Measurements from ENCODE around the gene EEF1AKMT2. TPM values are rescaled to one million over a fixed set of nuclear protein-coding genes. Genes with fewer than 3 reads are reported as not detected.

Gene EEF1AKMT2
- polyA plus RNA-seq, 1 of the 3 experiments (the other 2 are of a cell fraction), result 14.0 TPM

DNA sequence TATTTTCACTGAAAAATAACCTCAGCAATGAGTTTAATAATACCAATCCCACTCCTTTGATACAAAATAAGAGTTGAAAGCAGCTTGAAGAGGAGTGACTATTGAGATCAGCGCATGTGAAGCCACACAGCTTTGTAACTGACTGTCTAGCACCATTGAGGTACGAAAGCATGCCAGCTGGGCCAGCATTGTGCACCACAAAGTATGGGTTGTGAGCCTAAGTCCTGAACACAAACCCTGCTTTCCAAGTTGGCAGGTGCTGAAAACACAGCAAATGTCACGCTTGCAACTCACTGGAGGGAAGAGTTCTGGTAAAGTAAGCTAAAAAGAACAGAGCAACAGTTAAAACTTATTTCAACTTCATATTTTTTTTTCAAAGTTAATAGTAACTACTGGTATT, 43.5 kb downstream of the EEF1AKMT2 start:
- H3K27me3 ChIP-seq (ENCODE audit: insufficient read depth), result no peaks in the 10 kb centered on the region
- peaks cover 9 to 14% of the 10 kb centered on the region in 2 experiments for H3K36me3 ChIP-seq (replicated peaks in 1 of 2; ENCODE audit: control insufficient read depth in 1 of 2, insufficient read depth in 2 of 2, low read length in 1 of 2)

GRCh38 chr10:124747745-124748144, 43.9 kb downstream of the EEF1AKMT2 start:
- Histone ChIP-seq H4K20me1 (ENCODE audit: insufficient read depth) (no peaks in the 10 kb centered on the region), H3K4me3 (ENCODE audit: low read depth in 2 of 2, low read length in 1 of 2) (no peak overlapping the region), H3K4me1 (ENCODE audit: control insufficient read depth in 1 of 2, insufficient read depth in 2 of 2, low read depth in 1 of 2, low read length in 1 of 2) (peaks cover 2 to 4% of the 10 kb centered on the region in 2 experiments; a peak in 2 of 4 replicates), H3K9me2 (no peaks in the 10 kb centered on the region), H3F3A (replicated peaks; ENCODE audit: insufficient read depth) (peaks cover 13% of the 10 kb centered on the region), H3K27me3 (ENCODE audit: insufficient read depth) (no peaks in the 10 kb centered on the region), H3K9ac (no peak overlapping the region), H3K36me3 (replicated peaks in 1 of 2; ENCODE audit: control insufficient read depth in 1 of 2, insufficient read depth in 2 of 2, low read length in 1 of 2) (peaks cover 9 to 14% of the 10 kb centered on the region in 2 experiments), H2AFZ (ENCODE audit: low read depth) (no peak overlapping the region), H3K4me2 (no peak overlapping the region), H3K79me2 (ENCODE audit: insufficient read depth) (no peaks in the 10 kb centered on the region; the same call in 1 of the 2 replicates), H3K27ac (ENCODE audit: low read depth in 2 of 2, low read length in 1 of 2) (no peak overlapping the region), H3K9me3 (no peaks in the 10 kb centered on the region)
- ChIA-PET POLR2A (no interaction called here), CTCF (interaction anchor here (1.1 to 6.5 kb wide), 6 partner anchors 8 to 301 kb away, joined by 3 to 105 read pairs (median 20); no protein-coding TSS in a partner anchor)
- DNase-seq, result no peak
- TF ChIP-seq CHD2 (IDR thresholded peaks at IDR 0.05; ENCODE audit: low read length, partially characterized antibody), result no peak
- TF ChIP-seq POLR2AphosphoS5 (IDR thresholded peaks at IDR 0.05; ENCODE audit: low read depth, low read length), result no peak
- no peak for TF ChIP-seq FOXM1 (IDR thresholded peaks at IDR 0.05; ENCODE audit: low read depth)
- TF ChIP-seq RFX5 (IDR thresholded peaks at IDR 0.05; ENCODE audit: low read length), result no peak
- WGBS (ENCODE audit: low lambda C conversion rate), result 97% methylated on average over 1 of the region's 1 CpG

More for the DNA sequence above, 43.5 kb downstream of the EEF1AKMT2 start:
- Histone ChIP-seq H3K4me3 (ENCODE audit: low read depth in 2 of 2, low read length in 1 of 2) (no peak overlapping the region), H3K4me2 (no peak overlapping the region), H2AFZ (ENCODE audit: low read depth) (no peak overlapping the region), H3K27ac (ENCODE audit: low read depth in 2 of 2, low read length in 1 of 2) (no peak overlapping the region), H3K79me2 (ENCODE audit: insufficient read depth) (no peaks in the 10 kb centered on the region; the same call in 1 of the 2 replicates), H3K9me3 (no peaks in the 10 kb centered on the region), H3K9ac (no peak overlapping the region), H3K9me2 (no peaks in the 10 kb centered on the region), H3F3A (replicated peaks; ENCODE audit: insufficient read depth) (peaks cover 13% of the 10 kb centered on the region), H4K20me1 (ENCODE audit: insufficient read depth) (no peaks in the 10 kb centered on the region), H3K4me1 (ENCODE audit: control insufficient read depth in 1 of 2, insufficient read depth in 2 of 2, low read depth in 1 of 2, low read length in 1 of 2) (peaks cover 2 to 4% of the 10 kb centered on the region in 2 experiments; a peak in 2 of 4 replicates)
- no peak for TF ChIP-seq NRF1 (IDR thresholded peaks at IDR 0.05; ENCODE audit: low read depth, low read length)
- TF ChIP-seq FOXM1 (IDR thresholded peaks at IDR 0.05; ENCODE audit: low read depth), result no peak
- TF ChIP-seq RCOR1 (IDR thresholded peaks at IDR 0.05; ENCODE audit: low read length), result no peak
- TF ChIP-seq RAD21 (IDR thresholded peaks at IDR 0.05; ENCODE audit: low read length), result no peak
- no peak for TF ChIP-seq TEAD4 (IDR thresholded peaks at IDR 0.05; ENCODE audit: borderline replicate concordance, insufficient read depth)
- no peak for TF ChIP-seq IRF3 (IDR thresholded peaks at IDR 0.05; ENCODE audit: low read depth, low read length)
- TF ChIP-seq, protein P1, sequence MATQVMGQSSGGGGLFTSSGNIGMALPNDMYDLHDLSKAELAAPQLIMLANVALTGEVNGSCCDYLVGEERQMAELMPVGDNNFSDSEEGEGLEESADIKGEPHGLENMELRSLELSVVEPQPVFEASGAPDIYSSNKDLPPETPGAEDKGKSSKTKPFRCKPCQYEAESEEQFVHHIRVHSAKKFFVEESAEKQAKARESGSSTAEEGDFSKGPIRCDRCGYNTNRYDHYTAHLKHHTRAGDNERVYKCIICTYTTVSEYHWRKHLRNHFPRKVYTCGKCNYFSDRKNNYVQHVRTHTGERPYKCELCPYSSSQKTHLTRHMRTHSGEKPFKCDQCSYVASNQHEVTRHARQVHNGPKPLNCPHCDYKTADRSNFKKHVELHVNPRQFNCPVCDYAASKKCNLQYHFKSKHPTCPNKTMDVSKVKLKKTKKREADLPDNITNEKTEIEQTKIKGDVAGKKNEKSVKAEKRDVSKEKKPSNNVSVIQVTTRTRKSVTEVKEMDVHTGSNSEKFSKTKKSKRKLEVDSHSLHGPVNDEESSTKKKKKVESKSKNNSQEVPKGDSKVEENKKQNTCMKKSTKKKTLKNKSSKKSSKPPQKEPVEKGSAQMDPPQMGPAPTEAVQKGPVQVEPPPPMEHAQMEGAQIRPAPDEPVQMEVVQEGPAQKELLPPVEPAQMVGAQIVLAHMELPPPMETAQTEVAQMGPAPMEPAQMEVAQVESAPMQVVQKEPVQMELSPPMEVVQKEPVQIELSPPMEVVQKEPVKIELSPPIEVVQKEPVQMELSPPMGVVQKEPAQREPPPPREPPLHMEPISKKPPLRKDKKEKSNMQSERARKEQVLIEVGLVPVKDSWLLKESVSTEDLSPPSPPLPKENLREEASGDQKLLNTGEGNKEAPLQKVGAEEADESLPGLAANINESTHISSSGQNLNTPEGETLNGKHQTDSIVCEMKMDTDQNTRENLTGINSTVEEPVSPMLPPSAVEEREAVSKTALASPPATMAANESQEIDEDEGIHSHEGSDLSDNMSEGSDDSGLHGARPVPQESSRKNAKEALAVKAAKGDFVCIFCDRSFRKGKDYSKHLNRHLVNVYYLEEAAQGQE (IDR thresholded peaks at IDR 0.05; ENCODE audit: low read depth, low read length), result peak; percentile 87
- DNase-seq, result no peak
- WGBS (ENCODE audit: low lambda C conversion rate), result 97% methylated on average over 3 of the region's 3 CpGs
- CTCF ChIA-PET, result interaction anchor here (1.0 to 6.5 kb wide), 4 partner anchors 118 to 301 kb away, joined by 3 to 105 read pairs (median 31); no protein-coding TSS in a partner anchor
- POLR2A ChIA-PET, result no interaction called here

All from SK-N-SH (cell line).